HL-60 (cell line): ENCODE data around the gene CHP2.

Source experiments
- CTCF ChIP-seq: IDR thresholded peaks from one replicate; pipeline ENCODE4 v1.5.1; 2011; ENCODE audit warnings: low read length, control low read depth, inconsistent platforms; ENCODE audit not compliant: insufficient read depth
- GABPA ChIP-seq: IDR thresholded peaks from 2 replicates; pipeline ENCODE4 v1.6.1; 2012; ENCODE audit warnings: low read depth
- POLR2AphosphoS5 ChIP-seq: IDR thresholded peaks from 2 replicates; pipeline ENCODE4 v1.6.1; 2012; ENCODE audit warnings: low read depth
- REST ChIP-seq: IDR thresholded peaks from 2 replicates; pipeline ENCODE4 v1.6.1; 2012; ENCODE audit warnings: low read depth; ENCODE audit not compliant: insufficient replicate concordance
- SPI1 ChIP-seq: IDR thresholded peaks from 2 replicates; pipeline ENCODE4 v1.6.1; 2012; ENCODE audit warnings: low read depth, mild to moderate bottlenecking, borderline replicate concordance

GRCh38 chr16:23754594-23755483, at the start of gene CHP2:
- no peak for TF ChIP-seq CTCF
- TF ChIP-seq POLR2AphosphoS5: no peak
- TF ChIP-seq SPI1: no peak
- no peak for TF ChIP-seq REST
- TF ChIP-seq GABPA: no peak
